HG03565 (cell line): ENCODE data around the gene VANGL2.

ENCODE experiments used
- ATAC-seq: cut with Tn5 transposase; IDR thresholded peaks from one replicate; pipeline ENCODE4 v1.9.1; 2021; ENCODE audit warnings: mild to moderate bottlenecking, moderate library complexity; ENCODE audit not compliant: unreplicated experiment

VANGL2 gene

DNA sequence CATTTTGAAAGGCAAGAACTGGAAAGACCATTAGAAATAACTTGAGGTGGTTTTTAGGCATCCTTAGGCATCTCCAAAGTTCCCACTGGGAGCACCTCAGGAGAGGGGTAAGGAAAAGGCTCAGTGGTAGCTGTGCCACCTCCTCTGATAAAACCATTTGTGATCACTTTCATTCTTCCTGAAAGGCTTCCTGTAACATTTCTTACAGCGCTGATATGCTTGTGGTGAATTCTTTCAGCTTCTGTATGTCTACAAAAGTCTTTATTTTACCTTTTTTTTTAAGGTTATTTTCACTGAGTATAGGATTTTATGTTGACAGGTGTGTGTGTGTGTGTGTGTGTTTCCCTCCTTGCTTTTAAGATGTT lies 54.8 kb downstream of the VANGL2 start:
- ATAC-seq = no peak

DNA sequence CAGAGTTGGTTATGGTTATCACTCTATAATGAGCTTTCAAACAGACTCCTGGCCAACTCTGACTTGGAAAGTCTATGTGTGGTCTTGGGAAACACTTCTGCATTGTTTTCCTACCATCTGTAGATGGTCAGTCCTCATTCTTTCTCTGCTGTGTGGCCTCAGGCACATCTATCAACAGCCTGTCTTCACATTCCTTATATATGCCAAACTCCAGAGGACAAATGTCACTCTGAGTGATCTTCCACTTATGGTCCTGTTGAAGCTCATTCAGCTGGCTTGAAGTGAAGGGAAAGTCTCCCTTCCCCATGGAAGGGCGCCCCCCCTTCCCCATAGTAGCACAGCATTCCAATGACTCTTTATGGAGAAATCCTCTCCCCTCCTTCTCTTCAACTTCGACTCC lies 58.7 kb downstream of the VANGL2 start:
- ATAC-seq = no peak

DNA sequence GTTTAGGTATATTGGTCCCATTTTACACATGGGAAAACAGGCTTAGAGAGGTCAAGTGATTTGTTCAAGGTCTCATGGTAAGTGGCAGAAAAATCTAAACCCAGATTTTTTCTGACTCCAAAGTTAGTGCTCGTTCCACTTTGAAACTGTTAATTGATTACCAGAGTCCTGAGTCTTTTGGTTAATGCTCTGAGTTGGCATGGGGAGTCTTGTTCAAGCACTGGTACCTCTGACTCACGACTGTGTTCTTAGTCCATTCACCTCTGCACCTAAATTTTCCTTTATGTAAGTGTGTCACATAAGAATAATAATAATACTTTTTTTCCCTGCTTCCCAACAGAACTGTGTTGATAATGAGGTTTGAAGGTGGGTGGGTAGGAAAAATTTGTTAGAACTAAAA lies 59.3 kb downstream of the VANGL2 start:
- no peak for ATAC-seq

DNA sequence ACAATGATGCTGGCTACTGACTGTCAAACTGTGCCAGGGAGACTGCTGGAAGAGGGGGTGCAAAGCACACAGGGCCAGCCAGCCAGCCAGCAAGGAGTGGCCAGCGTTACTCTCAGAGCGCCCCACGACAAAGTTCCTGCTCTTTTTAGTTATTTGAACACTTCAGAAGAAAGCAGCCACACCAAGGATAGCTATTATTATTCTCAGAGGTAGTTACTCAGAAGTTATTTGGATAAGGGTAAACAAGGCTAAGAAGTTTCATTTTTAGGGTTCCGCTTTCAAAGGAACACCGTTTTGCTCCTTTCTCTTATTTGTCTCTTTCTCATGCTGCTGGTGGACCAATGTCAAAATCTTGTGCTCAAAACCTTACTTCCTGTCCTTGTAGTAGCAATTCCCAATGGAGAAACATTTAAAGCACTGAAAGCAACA lies 59.9 kb downstream of the VANGL2 start:
- ATAC-seq = no peak

DNA sequence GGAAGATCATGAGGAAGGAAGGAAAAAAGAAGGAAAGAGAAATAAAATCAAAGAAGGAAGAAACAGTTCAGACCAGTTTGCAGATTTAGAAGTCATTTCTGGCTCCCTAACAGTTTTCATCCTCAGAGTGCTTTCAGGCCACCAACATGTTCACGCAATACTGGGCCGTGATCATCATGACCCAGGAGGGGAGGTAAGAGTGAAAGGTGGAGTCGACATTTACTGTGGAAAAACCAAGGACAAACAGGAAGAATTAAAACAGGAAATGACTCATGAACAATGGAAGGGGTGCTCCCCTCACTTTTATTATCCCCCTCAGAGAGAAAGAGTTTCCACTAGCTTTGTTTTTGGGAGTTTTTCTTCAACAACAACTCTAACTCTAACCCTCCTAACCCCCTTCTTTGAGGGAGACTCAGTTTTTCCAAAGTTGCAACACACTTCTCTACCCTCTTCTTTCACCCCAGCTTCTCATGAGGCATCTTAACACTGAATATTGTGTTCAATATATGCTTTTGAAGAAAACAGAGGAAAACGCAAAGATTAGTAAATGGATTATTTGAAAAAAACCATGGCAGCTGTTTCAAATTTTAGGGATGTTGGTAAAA lies 60.4 kb downstream of the VANGL2 start:
- ATAC-seq = no peak

DNA sequence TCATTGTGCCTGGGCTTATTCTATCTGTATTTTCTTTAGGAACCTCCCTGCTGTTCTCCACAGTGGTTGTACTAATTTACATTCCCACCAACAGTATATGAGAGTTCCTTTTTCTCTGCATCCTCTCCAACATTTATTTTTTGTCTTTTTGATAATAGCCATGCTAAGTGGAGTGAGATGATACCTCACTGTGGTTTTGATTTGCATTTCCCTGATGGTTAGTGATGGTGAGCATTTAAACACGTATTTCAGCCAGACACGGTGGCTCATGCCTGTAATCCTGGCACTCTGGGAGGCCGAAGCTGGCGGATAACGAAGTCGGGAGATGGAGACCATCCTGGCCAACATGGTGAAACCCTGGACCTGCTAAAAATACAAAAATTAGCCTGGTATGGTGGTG lies 64.8 kb downstream of the VANGL2 start:
- no peak for ATAC-seq

DNA sequence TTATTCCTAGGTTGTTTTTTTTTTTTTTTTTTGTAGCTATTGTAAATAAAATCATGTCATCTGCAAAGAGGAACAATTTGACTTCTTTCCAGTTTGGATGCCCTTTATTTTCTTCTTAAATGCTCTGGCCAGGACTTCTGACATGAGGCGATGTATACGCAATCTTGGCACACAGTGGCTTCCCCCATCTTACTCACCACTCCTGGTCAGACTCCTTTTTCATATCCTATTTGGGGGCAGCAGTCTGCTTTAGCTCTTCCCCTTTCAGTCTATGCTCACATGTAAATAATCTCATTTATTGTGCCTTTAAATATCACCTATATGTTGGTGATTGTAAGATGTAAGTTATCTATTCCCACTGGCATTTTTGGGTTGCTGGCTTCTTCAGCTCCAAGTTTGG lies 66.6 kb downstream of the VANGL2 start:
- ATAC-seq = no peak

DNA sequence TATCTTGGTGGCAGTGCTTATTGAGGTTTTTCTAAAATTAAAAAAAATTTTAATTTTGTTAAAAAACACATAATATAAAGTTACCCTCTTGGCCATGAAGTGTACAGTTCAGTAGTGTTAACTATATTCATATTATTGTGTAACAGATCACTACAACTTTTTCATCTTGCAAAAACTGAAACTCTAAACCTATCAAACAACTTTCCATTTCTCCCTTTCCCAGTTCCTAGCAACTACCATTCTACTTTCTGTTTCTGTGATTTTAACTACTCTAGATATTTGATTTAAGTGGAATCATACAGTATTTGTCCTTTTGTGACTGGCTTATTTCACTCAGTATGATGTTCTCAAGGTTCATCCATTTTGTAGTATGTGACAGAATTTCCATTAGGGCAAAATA lies 67.2 kb downstream of the VANGL2 start:
- no peak for ATAC-seq

DNA sequence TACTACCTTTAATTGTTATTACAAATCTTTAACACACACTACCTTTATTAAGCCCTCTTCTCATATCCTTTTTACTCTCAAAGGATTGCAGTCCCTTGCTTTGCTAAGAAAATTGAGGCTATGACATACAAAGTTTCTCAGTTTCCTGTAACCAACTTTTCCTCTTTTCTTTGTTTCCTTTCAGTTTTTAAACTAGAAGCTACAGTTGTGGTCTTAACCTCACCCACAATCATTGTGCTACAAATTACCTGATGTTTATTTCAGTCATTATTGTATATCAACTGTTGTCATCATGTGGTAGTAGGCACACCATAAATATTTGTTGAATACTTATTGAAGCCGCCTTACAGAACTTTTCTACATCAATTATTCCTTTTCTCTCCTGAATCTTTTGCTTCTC lies 70.9 kb downstream of the VANGL2 start:
- ATAC-seq = no peak

DNA sequence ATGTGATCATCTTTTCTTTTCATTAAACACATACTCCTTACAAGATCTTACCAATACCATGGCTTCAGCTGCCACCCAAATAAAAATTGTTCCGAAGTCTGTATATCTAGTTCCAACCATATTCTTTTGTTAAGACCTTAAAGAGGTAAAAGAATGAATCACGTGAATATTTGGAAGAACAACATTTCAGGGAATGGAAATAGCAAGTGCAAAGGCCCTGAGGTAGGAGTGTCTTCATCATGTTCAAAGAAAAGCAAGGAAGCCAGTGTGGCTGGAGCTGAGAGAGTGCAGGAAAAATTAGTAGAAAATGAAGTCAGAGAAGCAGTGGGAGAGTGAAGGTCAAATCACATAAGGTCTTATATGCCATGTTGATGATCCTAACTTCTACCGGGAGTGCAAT lies 71.7 kb downstream of the VANGL2 start:
- no peak for ATAC-seq

DNA sequence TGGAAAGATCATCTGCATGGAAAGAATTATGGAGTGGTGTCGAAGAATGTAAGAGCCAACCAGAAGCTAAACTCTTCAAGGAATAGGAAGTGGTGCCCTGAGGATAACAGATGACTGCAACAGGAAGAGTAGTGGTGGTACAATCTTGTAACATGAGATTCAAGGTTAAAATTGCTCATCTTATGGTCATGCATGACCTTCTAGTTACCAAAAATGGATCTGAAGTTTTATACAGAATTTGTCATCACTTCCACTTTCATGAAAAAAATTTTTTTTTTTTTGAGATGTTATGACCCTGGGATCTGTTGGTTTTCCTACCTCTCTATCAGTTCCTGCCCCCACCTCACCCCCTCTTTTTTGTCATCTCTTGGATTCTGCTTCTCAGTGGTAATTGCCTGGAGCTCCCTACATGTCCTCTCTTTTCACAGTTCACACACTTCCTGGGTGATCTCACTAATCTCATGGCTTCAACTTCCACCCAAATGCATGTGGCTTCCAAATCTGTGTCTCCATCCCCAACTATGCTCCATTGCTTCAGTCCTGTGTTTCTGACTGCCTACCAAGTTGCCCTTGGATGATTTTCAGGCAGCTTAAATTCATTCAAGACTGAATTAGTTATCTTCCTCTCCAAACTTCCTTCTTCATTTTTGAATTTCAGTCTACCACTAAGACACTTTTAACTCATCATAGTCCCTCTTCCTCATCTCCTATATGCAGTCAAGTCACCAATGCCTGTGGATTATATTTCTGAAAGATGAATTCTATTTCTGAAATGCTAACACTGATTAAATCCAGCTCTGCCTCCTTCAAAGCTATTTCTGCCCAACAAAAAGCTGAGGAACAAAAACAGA lies 74.3 kb downstream of the VANGL2 start:
- ATAC-seq = peak; percentile 68
